GM12873 (cell line): ENCODE results near the gene LNPEP.

ENCODE experiments used
- CTCF ChIP-seq: IDR thresholded peaks from 2 replicates; pipeline ENCODE4 v1.5.1; 2012; ENCODE audit warnings: low read depth, mild to moderate bottlenecking, moderate library complexity, low read length, control low read depth; ENCODE audit not compliant: insufficient read depth; ENCODE audit errors: missing control alignments

The LNPEP gene

GRCh38 chr5:97002983-97003382 lies 67.1 kb downstream of the LNPEP start:
- TF ChIP-seq CTCF: no peak

GRCh38 chr5:97004423-97005060 lies 68.7 kb downstream of the LNPEP start:
- no peak for TF ChIP-seq CTCF

GRCh38 chr5:97006454-97007060 lies 70.7 kb downstream of the LNPEP start:
- no peak for TF ChIP-seq CTCF

- no peak for TF ChIP-seq CTCF
These were observed 73.5 kb downstream of the LNPEP start for GRCh38 chr5:97009212-97009898.

GRCh38 chr5:97009921-97010320 lies 74.0 kb downstream of the LNPEP start:
- TF ChIP-seq CTCF: no peak

- TF ChIP-seq CTCF: no peak
These were observed 74.7 kb downstream of the LNPEP start for GRCh38 chr5:97010606-97011005.

GRCh38 chr5:97011567-97011966 lies 75.7 kb downstream of the LNPEP start:
- TF ChIP-seq CTCF: no peak
